BE2C (cell line): ENCODE measurements around the gene MYL12B.
A peak's percentile ranks its signal among the peaks of the same experiment; 100 is the strongest.
"Not testable (repeated sequence)": the region's sequence is repeated elsewhere in the genome, so short reads cannot be mapped to it uniquely, and the experiment has no call there.

ENCODE experiments used
- DNase-seq: peaks from one replicate; pipeline ENCODE4 v3.0.0-alpha.2; 2020
- H3K27me3 ChIP-seq: fragments of 250-450 bp; sonication (Bioruptor Pico); 2 replicates; pipeline ENCODE4 v1.5.1; 2020; ENCODE audit warnings: mild to moderate bottlenecking
- H3K36me3 ChIP-seq: fragments of 250-450 bp; sonication (Bioruptor Pico); 2 replicates; pipeline ENCODE4 v1.5.1; 2020; ENCODE audit warnings: mild to moderate bottlenecking
- H3K4me1 ChIP-seq: fragments of 250-450 bp; sonication (Bioruptor Pico); 2 replicates; pipeline ENCODE4 v1.5.1; 2020
- H3K4me3 ChIP-seq: 2 replicates; pipeline ENCODE4 v1.5.1; 2011; ENCODE audit warnings: low read depth, low read length
- H3K9me3 ChIP-seq: fragments of 250-450 bp; sonication (Bioruptor Pico); 2 replicates; pipeline ENCODE4 v1.5.1; 2020
- CTCF ChIP-seq: IDR thresholded peaks from 2 replicates; pipeline ENCODE4 v1.5.1; 2012; ENCODE audit warnings: mild to moderate bottlenecking, low read depth, low read length

MYL12B gene

GRCh38 chr18:3297025-3297984 is 35.4 kb downstream of the MYL12B start:
- peak; percentile 73 for TF ChIP-seq CTCF
- Histone ChIP-seq H3K36me3 (no peaks in the 10 kb centered on the region), H3K9me3 (no peaks in the 10 kb centered on the region), H3K4me3 (peak overlapping the region; percentile 89), H3K27me3 (no peaks in the 10 kb centered on the region), H3K4me1 (no peaks in the 10 kb centered on the region)
- peak; percentile 83 for DNase-seq

DNA sequence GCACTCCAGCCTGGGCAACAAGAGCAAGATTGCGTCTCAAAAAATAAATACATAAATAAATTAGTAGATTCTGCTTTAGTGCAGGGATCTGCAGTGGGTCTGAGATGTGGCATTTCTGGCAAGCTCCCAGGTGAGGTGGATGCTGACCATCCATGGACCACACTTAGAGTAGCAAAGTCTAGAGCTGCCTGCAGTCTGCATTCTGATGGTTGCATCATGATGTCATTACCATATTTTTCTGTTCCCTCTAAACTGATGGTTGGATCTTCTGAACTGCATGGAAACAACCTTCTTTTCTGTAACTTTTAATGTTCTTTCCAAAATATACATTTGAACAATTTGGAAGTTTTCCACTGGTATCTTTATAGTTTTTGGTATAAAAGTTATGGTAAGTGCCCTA is 42.9 kb downstream of the MYL12B start:
- Histone ChIP-seq H3K27me3 (no peaks in the 10 kb centered on the region), H3K4me3 (no peak overlapping the region), H3K36me3 (no peaks in the 10 kb centered on the region), H3K4me1 (no peaks in the 10 kb centered on the region), H3K9me3 (no peaks in the 10 kb centered on the region)
- DNase-seq, result no peak
- no peak for TF ChIP-seq CTCF

DNA sequence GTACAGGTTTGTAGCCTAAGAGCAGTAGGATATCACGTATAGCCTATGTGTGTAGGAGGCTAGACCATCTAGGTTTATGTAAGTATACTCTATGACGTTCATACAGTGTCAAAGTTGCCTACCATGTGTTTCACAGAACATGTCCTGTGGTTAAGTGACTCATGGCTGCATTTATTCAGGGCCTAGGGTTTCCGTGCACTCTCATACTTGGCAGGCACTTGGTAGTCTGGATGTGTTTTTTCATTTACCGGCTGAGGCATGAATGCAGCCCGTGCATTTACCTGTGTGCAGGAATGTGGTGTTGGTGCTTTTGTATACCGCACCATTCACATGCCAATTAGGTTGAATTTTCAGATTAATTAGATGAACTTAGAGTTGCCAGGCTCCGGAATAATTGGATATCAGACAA is 43.4 kb downstream of the MYL12B start:
- no peak for DNase-seq
- Histone ChIP-seq H3K36me3 (no peaks in the 10 kb centered on the region), H3K27me3 (no peaks in the 10 kb centered on the region), H3K9me3 (no peaks in the 10 kb centered on the region), H3K4me3 (no peak overlapping the region), H3K4me1 (no peaks in the 10 kb centered on the region)
- TF ChIP-seq CTCF, result no peak

DNA sequence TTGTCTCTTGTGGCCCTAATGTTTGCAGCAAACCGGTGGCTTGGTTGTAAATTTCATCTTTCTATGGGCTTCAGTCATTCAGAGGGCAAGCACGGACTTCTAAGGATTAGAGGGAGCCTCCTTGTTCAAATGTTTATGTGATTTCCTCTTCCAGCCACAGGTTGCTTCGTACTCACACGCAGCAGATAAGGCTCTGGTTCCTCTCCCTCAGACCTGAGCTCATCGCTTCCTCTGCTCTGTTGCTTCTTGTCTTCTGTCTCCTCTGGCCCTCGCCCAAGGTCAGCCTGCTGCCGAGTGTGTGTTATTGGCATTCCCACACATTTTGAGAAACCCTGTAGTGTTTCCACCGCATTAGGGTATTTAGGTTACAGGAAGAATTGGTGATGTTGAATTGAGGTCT is 44.0 kb downstream of the MYL12B start:
- Histone ChIP-seq H3K27me3 (no peaks in the 10 kb centered on the region), H3K4me1 (no peaks in the 10 kb centered on the region), H3K4me3 (no peak overlapping the region), H3K36me3 (no peaks in the 10 kb centered on the region), H3K9me3 (no peaks in the 10 kb centered on the region)
- no peak for DNase-seq
- TF ChIP-seq CTCF, result no peak

DNA sequence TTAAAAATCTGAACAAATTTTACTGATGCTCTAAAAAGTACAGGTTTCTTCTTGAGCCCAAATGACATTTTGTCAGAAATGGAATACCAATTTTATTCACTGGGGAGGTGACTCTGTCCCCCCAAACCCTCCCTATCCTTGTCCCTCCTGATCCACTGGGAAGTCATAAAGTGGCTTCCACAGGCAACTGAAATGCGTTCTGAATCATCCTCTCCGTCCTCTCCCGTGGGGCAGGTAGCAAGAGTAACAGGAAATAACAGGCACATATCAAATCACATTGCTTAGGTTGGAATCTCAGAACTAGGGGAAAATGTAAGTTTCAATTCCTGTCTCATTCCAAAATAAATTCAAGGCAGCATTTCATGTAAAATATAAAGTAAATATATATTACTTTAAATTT is 44.5 kb downstream of the MYL12B start:
- Histone ChIP-seq H3K27me3 (no peaks in the 10 kb centered on the region), H3K4me1 (no peaks in the 10 kb centered on the region), H3K9me3 (no peaks in the 10 kb centered on the region), H3K4me3 (no peak overlapping the region), H3K36me3 (no peaks in the 10 kb centered on the region)
- no peak for DNase-seq
- no peak for TF ChIP-seq CTCF

DNA sequence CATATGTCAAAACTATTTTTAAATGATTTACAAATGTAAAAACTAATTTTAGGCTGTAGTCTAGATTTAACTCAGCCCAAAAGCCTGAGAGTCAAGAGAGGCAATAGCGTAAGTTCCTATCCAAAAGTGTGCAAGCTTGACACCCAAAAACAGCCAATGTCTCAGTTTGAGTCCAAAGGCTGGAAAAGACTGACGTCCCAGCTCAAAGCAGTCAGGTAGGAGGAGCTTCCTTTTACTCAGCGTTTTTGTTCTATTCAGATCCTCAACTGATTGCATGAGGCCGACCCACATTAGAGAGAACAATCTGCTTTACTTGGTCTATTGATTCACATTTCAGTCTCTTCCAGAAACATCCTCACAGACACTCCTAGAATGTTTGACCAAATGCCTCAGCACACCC is 51.8 kb downstream of the MYL12B start:
- no peaks in the 10 kb centered on the region for H3K9me3 ChIP-seq
- H3K4me3 ChIP-seq, result no peak overlapping the region
- DNase-seq, result no peak
- no peaks in the 10 kb centered on the region for H3K27me3 ChIP-seq
- no peaks in the 10 kb centered on the region for H3K36me3 ChIP-seq
- no peaks in the 10 kb centered on the region for H3K4me1 ChIP-seq
- no peak for TF ChIP-seq CTCF

DNA sequence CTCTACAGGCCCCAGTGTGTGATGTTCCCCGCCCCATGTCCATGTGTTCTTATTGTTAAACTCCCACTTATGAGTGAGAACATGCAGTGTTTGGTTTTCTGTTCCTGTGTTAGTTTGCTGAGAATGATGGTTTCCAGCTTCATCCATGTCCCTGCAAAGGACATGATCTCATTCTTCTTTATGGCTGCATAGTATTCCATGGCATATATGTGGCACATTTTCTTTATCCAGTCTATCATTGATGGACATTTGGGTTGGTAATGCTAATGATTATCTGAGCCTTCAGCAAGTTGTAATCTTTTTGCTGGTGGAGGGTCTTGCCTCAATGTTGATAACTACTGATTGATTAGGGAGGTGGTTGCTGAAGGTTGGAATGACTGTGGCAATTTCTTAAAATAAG is 53.4 kb downstream of the MYL12B start:
- not testable (repeated sequence) for H3K4me3 ChIP-seq, H3K36me3 ChIP-seq, DNase-seq, H3K4me1 ChIP-seq, H3K27me3 ChIP-seq, H3K9me3 ChIP-seq
